Stimulated activated CD4-positive, alpha-beta T cell treated with anti-CD3 and anti-CD28 coated beads, Interleukin-1b, Interleukin-23, amount 100 ng/mL, for 1 hour (primary cell): ENCODE data around the gene PROZ.
"Not testable (repeated sequence)": the region's sequence is repeated elsewhere in the genome, so short reads cannot be mapped to it uniquely, and the experiment has no call there.

Experiments
- DNase-seq, 2 donors: peaks; one replicate each; pipeline ENCODE4 v3.0.0-alpha.2; 2020; ENCODE audit warnings: low read depth in 2 of 2

Gene PROZ

DNA sequence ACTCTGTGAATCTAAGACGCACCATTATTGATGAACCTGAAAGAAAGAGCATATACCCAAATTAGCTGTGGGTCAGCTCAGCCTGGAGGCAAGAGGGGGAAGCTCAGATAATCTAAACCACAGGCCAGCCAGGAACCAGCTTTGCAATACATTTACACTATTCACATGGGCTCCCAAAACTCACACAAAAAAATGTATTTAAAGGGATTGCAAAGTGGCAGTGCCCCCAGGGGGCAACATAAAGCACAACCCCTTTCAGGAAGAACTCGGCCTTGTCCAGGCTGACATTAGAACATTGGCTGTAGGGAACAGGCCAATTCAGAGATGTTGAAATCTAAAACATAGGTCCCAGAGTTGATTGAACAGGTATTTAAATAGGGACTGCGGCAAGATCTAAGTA, 3.2 kb upstream of the PROZ start:
- no peak for DNase-seq

GRCh38 chr13:113155982-113156655, 2.3 kb upstream of the PROZ start:
- DNase-seq = no peak

GRCh38 chr13:113157206-113157928, 1.1 kb upstream of the PROZ start:
- no peak for DNase-seq

DNA sequence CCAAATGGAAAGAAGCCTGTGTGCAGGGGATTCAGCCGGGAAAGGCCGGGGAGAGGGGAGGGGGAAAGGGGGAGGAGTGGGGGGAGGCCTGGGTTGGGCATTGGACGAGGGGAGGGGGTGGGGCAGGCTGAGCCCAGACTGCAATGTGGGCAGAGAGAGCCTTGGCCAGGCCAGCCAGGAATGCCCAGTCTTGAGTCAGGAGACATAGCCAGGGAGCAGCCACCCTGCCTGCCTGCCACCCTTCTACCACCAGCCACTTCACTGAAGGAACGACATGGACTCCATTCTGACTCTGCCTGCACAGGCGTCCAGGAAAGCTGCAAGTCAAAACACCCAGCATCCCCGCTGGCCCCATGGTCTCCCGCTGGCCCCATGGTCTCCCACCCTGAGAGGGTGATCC, 498 bp downstream of the PROZ start:
- no peak for DNase-seq

DNA sequence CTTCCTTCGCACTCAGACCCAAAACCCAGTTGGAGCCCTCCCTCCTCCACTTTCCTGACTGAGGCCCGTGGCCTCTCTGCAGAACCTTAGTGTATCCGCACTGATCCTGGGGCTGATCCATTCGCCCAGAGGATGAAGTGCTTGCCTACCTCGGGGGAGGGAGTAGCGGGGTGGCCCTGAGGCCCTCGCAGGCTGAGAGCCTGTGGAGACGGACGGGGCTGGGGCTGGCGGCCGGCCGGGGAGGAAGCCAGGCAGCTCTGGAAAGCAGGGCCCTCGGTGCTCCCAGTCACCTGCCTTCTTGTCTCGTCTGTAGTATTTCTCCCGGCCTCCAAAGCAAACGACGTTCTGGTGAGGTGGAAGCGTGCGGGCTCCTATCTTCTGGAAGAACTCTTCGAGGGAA, 1.3 kb downstream of the PROZ start:
- DNase-seq = no peak

GRCh38 chr13:113160983-113161382, 2.5 kb downstream of the PROZ start:
- no peak for DNase-seq

DNA sequence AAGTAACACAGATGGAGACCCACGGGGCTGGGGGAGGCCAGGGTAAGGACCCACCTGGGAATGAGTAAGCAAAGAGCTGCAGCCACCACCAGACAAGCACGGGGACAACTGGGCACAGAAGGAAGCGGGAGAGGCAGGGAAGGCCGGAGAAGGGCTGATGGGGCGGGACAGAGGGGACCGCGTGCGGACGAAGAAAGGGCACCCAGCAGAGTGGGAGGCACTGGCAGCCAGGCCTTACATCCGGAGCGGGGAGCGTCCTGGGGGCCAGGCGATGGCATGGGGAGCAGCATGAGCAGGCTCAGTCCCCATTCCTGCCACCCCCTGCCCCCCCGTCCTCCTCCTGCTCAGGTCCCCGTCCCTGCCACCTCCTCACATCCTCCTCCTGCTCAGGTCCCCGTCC, 3.0 kb downstream of the PROZ start:
- DNase-seq = no peak

DNA sequence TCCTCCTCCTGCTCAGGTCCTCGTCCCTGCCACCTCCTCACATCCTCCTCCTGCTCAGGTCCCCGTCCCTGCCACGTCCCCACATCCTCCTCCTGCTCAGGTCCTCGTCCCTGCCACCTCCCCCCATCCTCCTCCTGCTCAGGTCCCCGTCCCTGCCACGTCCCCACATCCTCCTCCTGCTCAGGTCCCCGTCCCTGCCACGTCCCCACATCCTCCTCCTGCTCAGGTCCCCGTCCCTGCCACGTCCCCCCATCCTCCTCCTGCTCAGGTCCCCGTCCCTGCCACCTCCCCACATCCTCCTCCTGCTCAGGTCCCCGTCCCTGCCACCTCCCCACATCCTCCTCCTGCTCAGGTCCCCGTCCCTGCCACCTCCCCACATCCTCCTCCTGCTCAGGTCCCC, 3.5 kb downstream of the PROZ start:
- not testable (repeated sequence) for DNase-seq

DNA sequence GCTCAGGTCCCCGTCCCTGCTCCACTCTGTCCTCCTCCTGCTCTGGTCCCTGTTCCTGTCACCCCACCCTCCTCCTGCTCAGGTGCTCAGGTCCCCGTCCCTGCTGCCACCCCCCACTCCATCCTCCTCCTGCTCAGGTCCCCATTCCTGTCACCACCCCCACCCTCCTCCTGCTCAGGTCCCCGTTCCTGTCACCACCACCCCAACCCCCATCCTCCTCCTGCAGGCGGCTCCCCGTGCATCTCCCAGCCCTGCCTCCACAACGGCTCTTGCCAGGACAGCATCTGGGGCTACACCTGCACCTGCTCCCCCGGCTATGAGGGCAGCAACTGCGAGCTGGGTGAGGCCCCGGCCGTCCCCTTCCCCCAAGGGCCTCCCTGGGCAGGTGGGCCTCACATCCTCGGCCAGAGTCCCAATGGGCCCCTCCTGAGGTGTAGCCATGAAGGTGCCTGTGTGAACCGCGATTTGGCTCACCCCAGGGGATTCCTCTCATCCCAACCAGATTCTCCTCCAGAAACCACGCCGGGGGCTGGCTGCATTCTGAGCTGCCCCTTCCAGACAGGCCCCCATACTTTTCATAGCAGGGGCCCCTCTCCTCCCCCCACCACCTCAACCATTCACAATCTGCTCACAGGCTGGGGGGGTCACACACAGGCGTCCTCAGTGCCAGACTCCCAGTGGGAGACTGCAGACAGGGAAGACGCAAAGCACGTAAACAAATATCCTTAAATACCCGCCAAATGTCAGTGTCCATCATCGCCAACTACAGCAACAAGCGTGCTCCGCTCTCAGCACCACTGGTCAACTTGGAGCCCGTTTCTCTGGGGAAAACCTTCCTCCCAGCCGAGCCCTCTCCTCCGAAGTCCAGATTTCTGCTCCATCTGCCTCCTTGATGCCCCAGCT, 4.6 kb downstream of the PROZ start:
- no peak for DNase-seq

DNA sequence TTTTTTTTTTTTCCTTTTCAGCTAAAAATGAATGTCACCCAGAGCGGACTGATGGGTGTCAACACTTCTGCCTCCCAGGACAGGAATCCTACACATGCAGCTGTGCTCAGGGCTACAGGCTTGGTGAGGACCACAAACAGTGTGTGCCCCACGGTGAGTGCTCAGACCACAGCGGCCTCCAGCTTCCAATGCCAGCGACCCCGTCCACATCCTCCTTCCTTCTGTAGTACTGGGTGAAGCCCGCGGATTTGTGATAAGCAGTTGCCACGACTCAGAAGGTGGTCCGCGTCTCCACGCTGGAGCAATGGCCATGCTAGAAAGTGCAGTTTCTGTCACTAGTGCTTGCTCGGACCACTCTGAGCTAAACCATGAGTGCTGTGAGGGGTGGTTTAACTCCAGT, 6.0 kb downstream of the PROZ start:
- DNase-seq = no peak

GRCh38 chr13:113166266-113166665, 7.8 kb downstream of the PROZ start:
- DNase-seq = no peak

- DNase-seq = no peak
These were observed 8.2 kb downstream of the PROZ start for GRCh38 chr13:113166681-113167080.

- DNase-seq = no peak
These were observed 8.7 kb downstream of the PROZ start for GRCh38 chr13:113167155-113167554.

GRCh38 chr13:113167575-113167974, 9.1 kb downstream of the PROZ start:
- DNase-seq = no peak

GRCh38 chr13:113168211-113168610, 9.8 kb downstream of the PROZ start:
- DNase-seq = no peak

GRCh38 chr13:113169277-113170272, 11.1 kb downstream of the PROZ start:
- DNase-seq = no peak

DNA sequence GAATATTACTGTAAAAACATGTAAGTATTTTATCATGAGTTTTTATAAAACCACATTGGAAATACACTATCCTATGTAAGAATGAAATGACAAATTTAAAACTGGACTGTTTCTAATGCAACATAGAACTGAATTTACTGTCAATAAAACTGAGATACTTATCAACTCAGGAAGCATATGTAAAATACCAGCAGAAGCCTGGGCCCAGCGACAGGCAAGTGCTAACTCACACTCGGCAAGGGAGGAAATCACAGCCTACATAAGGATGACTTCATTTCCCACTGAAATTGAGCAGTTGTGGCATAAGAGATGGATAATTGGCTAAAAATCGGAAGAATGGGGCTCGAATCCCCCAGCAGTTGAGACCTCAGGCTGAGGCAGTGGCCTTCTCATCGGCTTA, 12.1 kb downstream of the PROZ start:
- no peak for DNase-seq

DNA sequence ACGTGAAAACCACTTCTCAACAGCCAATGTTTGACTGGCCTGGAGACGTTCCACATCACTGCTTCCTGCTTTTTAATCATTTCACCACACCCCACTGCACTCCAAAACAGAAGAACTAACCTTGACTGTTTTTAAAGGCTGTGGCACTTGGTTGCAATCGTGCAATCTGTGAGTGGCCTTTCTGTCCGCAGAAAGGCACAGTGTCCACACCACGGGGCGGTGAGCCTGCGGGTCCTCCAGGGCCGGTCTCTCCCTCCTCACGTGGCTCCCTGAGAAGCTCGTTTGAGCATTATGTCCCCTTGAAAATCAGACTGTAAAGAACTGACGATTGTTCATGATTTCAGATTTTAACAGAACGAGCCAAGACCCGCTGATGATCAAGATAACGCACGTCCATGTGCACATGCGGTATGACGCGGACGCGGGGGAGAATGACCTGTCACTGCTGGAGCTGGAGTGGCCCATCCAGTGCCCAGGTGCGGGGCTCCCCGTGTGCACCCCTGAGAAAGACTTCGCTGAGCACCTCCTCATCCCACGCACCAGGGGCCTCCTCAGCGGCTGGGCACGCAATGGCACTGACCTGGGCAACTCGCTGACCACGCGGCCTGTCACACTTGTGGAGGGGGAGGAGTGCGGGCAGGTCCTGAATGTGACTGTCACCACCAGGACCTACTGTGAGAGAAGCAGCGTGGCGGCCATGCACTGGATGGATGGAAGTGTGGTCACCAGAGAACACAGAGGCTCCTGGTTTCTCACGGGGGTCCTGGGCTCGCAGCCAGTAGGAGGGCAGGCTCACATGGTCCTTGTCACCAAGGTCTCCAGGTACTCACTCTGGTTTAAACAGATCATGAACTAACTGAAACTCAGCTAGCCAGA, 13.0 kb downstream of the PROZ start:
- DNase-seq = no peak

DNA sequence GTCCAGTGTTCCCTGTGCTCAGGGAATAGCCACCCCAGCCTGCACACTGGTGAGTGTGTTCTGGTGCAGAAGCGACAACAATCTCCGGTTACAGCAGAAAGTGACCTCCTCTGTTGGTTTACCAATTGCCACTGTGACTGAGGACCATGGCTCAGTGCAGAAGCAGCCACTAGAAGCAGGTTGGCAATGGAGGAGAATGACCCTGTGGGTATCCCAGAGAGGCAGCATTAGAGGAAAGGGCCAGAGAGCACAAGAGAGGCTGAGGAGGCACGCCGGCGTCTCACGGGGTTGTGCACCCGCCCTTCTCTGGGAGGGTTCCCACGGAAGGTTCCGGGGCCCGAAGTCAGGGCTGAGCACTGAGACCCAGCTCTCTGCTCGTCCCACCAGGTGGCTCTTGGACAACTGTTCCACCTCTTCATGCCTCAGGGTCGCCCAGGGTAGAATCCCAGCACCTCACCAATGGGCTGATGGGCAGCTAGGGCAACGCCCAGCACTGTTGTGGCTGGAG, 14.0 kb downstream of the PROZ start:
- DNase-seq = no peak

DNA sequence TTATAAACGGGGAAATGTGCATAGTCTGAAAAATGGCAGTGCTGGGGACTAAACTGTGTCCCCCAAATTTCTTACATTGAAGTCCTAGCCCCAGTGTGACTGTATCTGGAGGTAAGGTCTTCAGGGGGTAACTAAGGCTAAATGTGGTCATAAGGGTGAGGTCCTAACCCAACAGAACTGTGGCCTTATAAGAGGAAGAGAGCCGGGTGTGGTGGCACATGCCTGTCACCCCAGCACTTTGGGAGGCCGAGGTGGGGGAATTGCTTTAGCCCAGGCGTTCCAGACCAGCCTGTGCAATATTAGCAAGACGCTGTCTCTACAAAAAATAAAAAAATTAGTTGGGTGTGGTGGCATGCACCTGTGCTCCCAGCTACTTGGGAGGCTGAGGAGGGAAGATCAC, 17.8 kb downstream of the PROZ start:
- DNase-seq = peak in 1 of 2 donors; percentile 34
